ENCODE results near the gene TGM4.

TGM4 gene

DNA sequence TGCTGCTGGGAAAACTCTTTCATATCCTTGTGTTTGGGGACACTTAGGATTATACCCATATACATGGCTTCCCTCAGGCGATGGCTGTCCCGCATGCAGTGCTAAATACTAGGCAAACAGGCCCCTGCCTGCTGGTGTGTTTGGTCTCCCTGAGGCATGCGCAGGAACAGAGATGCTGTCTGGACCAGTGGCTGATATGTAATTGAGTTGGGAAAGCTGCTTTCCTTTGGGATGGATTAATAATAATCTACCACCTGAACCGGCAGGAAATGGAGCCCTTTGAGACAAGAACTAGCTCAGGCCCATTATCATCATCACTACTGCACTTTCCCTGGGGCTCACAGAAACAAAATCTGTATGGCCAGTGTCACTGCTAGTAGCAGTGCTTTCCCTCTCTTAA is 83.6 kb downstream of the TGM4 start:
- DNase-seq, result no peak

DNA sequence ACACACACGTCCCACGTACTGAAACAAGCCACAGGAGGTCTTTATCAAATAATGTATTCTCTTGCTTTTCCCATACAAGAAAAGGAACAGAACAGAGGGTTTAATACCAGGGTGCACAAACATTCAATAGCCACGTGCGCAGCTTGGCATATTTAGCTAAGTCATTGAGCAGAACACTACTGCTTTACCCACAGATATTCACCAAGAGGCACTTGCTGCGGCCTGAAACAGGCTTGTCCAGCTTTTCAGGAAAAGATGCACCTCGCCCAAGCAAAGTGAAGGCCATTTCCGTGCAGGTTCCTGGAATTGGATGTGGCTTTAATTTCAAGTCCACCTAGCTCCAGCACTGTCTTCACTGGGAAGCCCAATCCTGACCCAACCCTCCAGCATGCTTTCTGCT is 84.0 kb downstream of the TGM4 start:
- no peak for DNase-seq

DNA sequence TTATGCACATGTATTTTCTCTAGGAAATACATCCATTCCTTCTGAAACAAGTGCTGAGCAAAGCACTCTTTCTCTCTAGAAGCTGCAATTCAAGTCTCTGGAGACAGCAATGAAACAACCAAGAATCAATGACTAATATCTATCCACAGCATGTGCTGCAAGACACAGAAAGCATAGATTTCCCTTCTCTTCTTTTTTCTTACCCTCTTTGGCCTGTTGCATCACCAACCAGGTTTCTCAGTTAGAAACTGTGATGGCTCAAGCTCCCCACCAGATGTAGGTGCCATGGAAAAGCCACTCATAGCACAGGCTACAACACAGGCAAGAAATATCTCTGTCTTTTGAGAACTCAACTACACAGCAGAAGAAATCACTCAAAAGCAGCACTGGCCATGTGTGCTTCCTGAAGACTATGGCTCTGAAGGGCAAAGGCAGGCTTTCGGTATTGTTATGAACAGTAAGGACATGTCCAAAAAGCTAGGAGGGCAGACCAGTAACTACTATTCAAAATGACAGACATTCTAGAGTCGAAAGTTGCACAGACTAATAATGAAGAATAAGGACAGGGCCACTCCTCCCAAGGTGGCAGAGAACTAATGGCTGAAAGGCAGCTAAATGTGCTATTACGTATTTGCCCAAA is 86.1 kb downstream of the TGM4 start:
- DNase-seq, result no peak

DNA sequence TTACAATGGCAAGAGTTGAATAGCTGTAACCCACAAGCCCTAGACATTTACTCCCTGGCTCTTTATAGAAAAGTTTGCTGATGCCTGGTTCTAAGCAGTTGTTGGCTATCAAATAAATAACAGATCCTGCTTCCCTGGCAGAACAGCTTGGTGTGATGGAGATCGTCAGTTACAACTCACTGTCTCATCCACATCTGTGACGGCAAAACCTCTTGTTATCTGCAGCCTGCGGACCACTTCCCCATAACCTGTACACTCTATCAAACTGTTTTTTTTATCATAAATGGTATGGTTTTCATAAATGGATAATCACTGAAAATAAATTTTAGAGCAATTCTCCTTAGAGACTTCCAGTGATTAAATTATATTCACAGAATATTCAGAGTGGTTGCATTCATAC is 87.5 kb downstream of the TGM4 start:
- no peak for DNase-seq

DNA sequence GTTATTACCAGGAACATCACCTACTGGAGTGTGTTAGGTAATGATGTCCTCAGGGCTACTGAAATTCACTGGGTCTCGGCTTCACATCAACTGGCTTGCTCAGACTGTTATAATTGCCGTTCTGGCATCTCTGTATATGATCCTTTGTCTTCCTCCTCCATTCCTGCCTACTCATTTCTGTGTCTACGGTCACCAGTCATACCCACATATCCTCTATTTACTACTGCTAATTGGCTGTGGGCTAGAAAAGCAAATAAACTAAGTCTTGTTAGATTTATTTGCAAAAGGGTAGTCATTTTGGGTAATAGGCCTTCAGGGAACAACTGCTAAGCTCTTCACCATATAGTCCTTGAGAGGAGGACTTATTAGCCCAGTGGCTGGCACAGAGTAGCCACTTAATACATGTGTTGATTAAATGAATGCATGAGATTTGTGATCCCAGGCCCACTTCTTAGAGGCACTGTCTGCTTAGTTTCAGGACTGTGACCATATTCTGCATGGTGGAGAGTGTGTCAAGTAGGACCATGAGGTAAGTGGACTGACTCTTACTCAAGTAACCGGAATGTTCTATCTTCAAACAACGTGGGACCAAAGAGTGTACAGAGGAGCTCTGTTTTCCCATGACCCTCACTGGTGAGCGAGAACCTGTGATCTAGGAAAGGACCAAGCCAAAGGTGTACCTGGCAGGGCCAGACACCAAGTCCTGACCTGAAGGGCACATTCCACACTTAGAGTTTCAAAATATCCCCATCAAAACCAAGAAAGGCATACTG is 88.4 kb downstream of the TGM4 start:
- no peak for DNase-seq

DNA sequence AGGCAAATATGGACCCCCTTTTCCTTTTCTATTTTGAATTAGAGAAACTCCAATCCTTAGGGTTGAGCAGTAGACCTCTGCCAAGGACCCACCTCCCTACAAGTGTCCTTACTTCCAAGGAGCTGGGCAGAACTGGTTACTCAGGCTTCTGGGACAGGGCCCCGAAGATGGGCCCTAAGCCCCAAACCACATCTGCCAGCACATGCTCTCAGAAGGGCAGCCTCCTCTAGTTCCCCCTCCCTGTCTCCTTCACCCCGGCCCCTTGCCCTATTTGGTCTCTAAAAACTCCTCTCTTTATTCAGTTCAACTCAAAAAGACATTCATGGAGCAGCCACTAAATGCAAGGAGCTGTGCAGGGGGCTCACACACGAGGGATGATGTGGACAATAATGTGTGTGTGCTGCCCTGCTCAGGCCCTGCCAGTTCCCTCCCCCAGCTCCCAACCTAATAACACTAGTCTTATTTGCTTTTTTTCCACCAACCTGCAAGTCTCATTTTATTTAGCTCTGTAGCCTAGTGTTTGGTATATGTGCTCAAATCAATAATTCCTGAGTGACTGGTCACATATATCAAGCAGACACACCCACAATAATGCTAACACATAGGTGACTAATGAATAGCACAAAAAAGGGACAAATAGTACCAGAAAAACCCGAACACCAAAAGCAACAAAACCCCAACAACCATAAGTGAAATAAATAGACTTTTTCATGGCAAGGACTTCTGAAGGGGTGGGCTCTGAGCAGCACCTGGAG is 89.3 kb downstream of the TGM4 start:
- no peak for DNase-seq

Data from hippocampal formation (tissue), 2 donors.